ENCODE results near the gene CRHR1. TPM values are rescaled to one million over a fixed set of nuclear protein-coding genes. Genes with fewer than 3 reads are reported as not detected.

CRHR1 gene
- polyA plus RNA-seq, 1 donor (not counting 4 experiments of a cell fraction or from before 2014, with no cell fraction given) = not detected

DNA sequence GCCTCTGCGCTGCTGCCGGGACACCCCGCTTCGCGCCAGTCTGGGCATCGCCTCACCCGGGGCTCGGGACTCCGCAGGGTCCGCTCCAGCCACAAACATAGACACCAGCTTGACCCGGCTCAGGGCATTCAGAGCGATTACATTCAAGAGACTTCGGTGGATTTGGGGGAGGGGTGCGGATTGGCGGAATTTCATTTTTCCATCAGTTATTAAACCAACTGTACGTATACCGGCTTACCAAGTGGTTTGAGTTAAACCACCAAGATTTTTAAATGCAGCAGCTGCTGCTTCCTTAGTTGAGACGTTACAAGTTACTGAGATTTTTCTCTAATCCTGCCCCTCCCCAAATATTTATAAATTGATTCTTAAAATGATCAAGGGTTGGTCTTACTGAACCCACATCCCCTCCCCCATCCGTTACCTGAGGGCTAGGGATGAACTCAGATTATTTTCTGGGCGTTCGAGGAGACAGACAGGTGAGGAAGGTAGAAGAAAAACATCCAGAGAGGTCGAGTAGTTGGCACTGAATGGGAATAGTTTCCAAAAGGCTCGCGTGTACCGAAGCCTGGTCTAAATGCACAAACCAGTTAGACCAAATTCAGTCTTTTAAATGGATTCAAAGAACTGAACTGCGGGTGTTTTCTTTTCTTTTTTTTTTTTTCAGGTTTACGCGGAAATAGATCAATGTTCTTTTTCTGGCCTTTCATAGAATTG lies 1.5 kb downstream of the CRHR1 start:
- Histone ChIP-seq H3K9me3 (ENCODE audit: control insufficient read depth, low read depth, low read length) (no peaks in the 10 kb centered on the region), H3K4me3 (ENCODE audit: control insufficient read depth in 2 of 3, extremely low read depth in 1 of 3, insufficient read depth in 2 of 3, low read depth in 1 of 3, low read length in 3 of 3) (no peak overlapping the region), H3K36me3 (ENCODE audit: control insufficient read depth in 2 of 2, extremely low read depth in 1 of 2, insufficient read depth in 2 of 2, low read length in 2 of 2) (no peaks in the 10 kb centered on the region), H3K79me2 (ENCODE audit: control insufficient read depth, insufficient read depth, low read length) (no peaks in the 10 kb centered on the region), H3K27ac (ENCODE audit: control insufficient read depth, insufficient read depth, low read length) (no peak overlapping the region), H3K27me3 (ENCODE audit: control insufficient read depth, extremely low read depth, insufficient read depth, low read length) (peaks cover 91% of the 10 kb centered on the region), H2AFZ (ENCODE audit: control insufficient read depth, low read length) (no peak overlapping the region), H4K20me1 (ENCODE audit: control insufficient read depth, extremely low read depth, insufficient read depth, low read length) (no peaks in the 10 kb centered on the region), H3K4me1 (ENCODE audit: control insufficient read depth, extremely low read depth, insufficient read depth, low read length) (peaks cover 7% of the 10 kb centered on the region), H3K4me2 (ENCODE audit: control insufficient read depth, extremely low read depth, insufficient read depth, low read depth, low read length) (peak overlapping the region; percentile 55), H3K9me1 (ENCODE audit: control insufficient read depth, extremely low read depth, insufficient read depth, low read length) (no peaks in the 10 kb centered on the region), H3K9ac (ENCODE audit: control insufficient read depth, extremely low read depth, insufficient read depth, low read length) (no peak overlapping the region)
- no peak for DNase-seq (ENCODE audit: low read depth, low spot score)
- TF ChIP-seq EZH2 (IDR thresholded peaks at IDR 0.05; ENCODE audit: low read length) = no peak
- TF ChIP-seq, protein P1, sequence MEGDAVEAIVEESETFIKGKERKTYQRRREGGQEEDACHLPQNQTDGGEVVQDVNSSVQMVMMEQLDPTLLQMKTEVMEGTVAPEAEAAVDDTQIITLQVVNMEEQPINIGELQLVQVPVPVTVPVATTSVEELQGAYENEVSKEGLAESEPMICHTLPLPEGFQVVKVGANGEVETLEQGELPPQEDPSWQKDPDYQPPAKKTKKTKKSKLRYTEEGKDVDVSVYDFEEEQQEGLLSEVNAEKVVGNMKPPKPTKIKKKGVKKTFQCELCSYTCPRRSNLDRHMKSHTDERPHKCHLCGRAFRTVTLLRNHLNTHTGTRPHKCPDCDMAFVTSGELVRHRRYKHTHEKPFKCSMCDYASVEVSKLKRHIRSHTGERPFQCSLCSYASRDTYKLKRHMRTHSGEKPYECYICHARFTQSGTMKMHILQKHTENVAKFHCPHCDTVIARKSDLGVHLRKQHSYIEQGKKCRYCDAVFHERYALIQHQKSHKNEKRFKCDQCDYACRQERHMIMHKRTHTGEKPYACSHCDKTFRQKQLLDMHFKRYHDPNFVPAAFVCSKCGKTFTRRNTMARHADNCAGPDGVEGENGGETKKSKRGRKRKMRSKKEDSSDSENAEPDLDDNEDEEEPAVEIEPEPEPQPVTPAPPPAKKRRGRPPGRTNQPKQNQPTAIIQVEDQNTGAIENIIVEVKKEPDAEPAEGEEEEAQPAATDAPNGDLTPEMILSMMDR (optimal IDR thresholded peaks at IDR 0.05 in 1 of 3, IDR thresholded peaks at IDR 0.05 in 1 of 3, conservative IDR thresholded peaks at IDR 0.05 in 1 of 3; ENCODE audit: extremely low read depth in 1 of 3, insufficient read depth in 2 of 3, low read length in 3 of 3) = no peak
- dilution Hi-C loops (cut with MboI; ENCODE audit: extremely low pct_ligation_motif_present, low sequenced_read_pairs) = no loop called here
- no peak for FAIRE-seq

DNA sequence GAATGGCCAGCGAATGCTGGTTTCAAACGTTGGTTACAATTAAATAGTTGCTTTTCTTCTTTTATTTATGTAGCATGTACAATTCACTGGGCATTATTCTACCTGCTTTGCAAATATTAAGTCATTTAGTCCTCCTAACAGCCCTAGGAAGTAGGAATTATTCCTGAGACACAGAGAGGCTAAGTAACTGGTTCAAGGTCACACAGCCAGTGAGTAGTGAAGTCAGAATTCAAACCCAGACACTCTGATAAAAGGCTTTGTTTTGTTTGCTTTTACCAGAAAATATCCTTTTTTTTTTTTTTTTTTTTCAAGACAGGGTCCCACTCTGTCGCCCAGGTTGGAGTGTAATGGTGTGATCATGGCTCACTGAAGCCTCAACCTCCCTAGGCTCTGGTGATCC lies 2.2 kb downstream of the CRHR1 start:
- DNase-seq (ENCODE audit: low read depth, low spot score) = no peak
- H3K4me1 ChIP-seq (ENCODE audit: control insufficient read depth, extremely low read depth, insufficient read depth, low read length) = peaks cover 7% of the 10 kb centered on the region
- no peak overlapping the region for H3K9ac ChIP-seq (ENCODE audit: control insufficient read depth, extremely low read depth, insufficient read depth, low read length)
- H4K20me1 ChIP-seq (ENCODE audit: control insufficient read depth, extremely low read depth, insufficient read depth, low read length) = no peaks in the 10 kb centered on the region
- H2AFZ ChIP-seq (ENCODE audit: control insufficient read depth, low read length) = no peak overlapping the region
- no peaks in the 10 kb centered on the region for H3K79me2 ChIP-seq (ENCODE audit: control insufficient read depth, insufficient read depth, low read length)
- H3K4me2 ChIP-seq (ENCODE audit: control insufficient read depth, extremely low read depth, insufficient read depth, low read depth, low read length) = no peak overlapping the region
- H3K36me3 ChIP-seq (ENCODE audit: control insufficient read depth in 2 of 2, extremely low read depth in 1 of 2, insufficient read depth in 2 of 2, low read length in 2 of 2) = no peaks in the 10 kb centered on the region
- no peaks in the 10 kb centered on the region for H3K9me1 ChIP-seq (ENCODE audit: control insufficient read depth, extremely low read depth, insufficient read depth, low read length)
- H3K27ac ChIP-seq (ENCODE audit: control insufficient read depth, insufficient read depth, low read length) = no peak overlapping the region
- TF ChIP-seq, protein P1 (optimal IDR thresholded peaks at IDR 0.05 in 1 of 3, IDR thresholded peaks at IDR 0.05 in 1 of 3, conservative IDR thresholded peaks at IDR 0.05 in 1 of 3; ENCODE audit: extremely low read depth in 1 of 3, insufficient read depth in 2 of 3, low read length in 3 of 3) = no peak
- no peak for FAIRE-seq
- H3K4me3 ChIP-seq (ENCODE audit: control insufficient read depth in 2 of 3, extremely low read depth in 1 of 3, insufficient read depth in 2 of 3, low read depth in 1 of 3, low read length in 3 of 3) = no peak overlapping the region
- H3K9me3 ChIP-seq (ENCODE audit: control insufficient read depth, low read depth, low read length) = no peaks in the 10 kb centered on the region
- peaks cover 92% of the 10 kb centered on the region for H3K27me3 ChIP-seq (ENCODE audit: control insufficient read depth, extremely low read depth, insufficient read depth, low read length)
- dilution Hi-C loops (cut with MboI; ENCODE audit: extremely low pct_ligation_motif_present, low sequenced_read_pairs) = no loop called here

Data from keratinocyte (primary cell).